Urinary bladder (tissue), 4 donors: ENCODE results near the gene CST3. TPM values are rescaled to one million over a fixed set of nuclear protein-coding genes. Genes with fewer than 3 reads are reported as not detected.
A peak's percentile ranks its signal among the peaks of the same experiment; 100 is the strongest.
"Not testable (repeated sequence)": the region's sequence is repeated elsewhere in the genome, so short reads cannot be mapped to it uniquely, and the experiment has no call there.

Experiments used
- DNase-seq: peaks from one replicate; pipeline ENCODE4 v3.0.0-alpha.2; 2015; ENCODE audit errors: extremely low spot score
- H3K27ac ChIP-seq: one replicate; pipeline ENCODE4 v1.5.1; 2013; ENCODE audit warnings: low read depth, mild to moderate bottlenecking, moderate library complexity
- H3K36me3 ChIP-seq: one replicate; pipeline ENCODE4 v1.6.1; 2013; ENCODE audit warnings: mild to moderate bottlenecking, moderate library complexity; ENCODE audit not compliant: insufficient read depth
- H3K4me1 ChIP-seq: one replicate; pipeline ENCODE4 v1.6.1; 2013; ENCODE audit warnings: mild to moderate bottlenecking, moderate library complexity; ENCODE audit not compliant: insufficient read depth
- H3K4me3 ChIP-seq: one replicate; pipeline ENCODE4 v1.5.1; 2013; ENCODE audit warnings: low read depth, low read length
- WGBS: extraction: QIAGEN DNeasy Blood & Tissue Kit; methylation state at CpG from one replicate; pipeline ENCODE4 v1.1.7; 2013; 5-methylcytosine and 5-hydroxymethylcytosine counted together
- polyA plus RNA-seq: library from polyadenylated mRNA; stranded (reverse); fragments of 200-250 nt; gene quantifications from one replicate; pipeline ENCODE4 v1.2.3, GENCODE V29; 2013
- total RNA-seq: library from RNA; depleted of rRNA; stranded (reverse); fragments of >200 nt; gene quantifications from one replicate; pipeline ENCODE4 v1.2.3, GENCODE V29; 2014
- donor health status: healthy with polysubstance abuse.
- donor health status: healthy.

Gene CST3
- total and polyA plus RNA-seq, 2 donors: 166 to 1,484 TPM

- no peaks in the 10 kb centered on the region for H3K36me3 ChIP-seq
- DNase-seq: no peak
- WGBS: 59% methylated on average over 4 of the region's 4 CpGs
- H3K4me3 ChIP-seq: no peak overlapping the region
- H3K27ac ChIP-seq: no peak overlapping the region
- H3K4me1 ChIP-seq: no peaks in the 10 kb centered on the region
Observed at GRCh38 chr20:23623666-23624323, 14.0 kb downstream of the CST3 start.

DNA sequence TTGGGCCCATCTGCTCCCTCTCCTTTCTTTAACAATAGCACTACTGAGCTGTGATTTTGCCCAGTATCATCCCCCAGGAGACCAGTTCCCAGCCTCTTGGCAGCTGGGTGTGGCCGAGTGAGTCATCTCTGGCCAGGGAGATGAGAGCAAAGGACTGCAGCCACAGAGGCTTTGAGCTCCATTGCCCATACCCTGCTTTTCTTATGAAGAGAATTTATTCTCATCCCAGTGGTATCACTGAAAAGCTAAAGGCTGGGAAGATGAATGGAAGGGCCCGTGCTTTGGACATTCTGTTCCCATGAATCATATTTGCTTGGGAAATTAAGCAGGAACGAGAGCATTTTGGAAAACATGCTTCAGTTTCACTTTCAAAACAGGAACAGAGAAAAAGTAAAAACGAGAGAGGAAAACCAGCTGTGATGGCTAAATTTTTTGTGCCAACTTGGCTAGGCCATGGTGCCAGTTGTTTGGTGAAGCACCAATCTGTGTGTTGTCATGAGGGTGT is 14.9 kb downstream of the CST3 start:
- no peak for DNase-seq
- no peaks in the 10 kb centered on the region for H3K36me3 ChIP-seq
- H3K4me3 ChIP-seq: peak overlapping the region; percentile 13
- peak overlapping the region; percentile 79 for H3K27ac ChIP-seq
- 10% methylated on average over 4 of the region's 4 CpGs for WGBS
- no peaks in the 10 kb centered on the region for H3K4me1 ChIP-seq

DNA sequence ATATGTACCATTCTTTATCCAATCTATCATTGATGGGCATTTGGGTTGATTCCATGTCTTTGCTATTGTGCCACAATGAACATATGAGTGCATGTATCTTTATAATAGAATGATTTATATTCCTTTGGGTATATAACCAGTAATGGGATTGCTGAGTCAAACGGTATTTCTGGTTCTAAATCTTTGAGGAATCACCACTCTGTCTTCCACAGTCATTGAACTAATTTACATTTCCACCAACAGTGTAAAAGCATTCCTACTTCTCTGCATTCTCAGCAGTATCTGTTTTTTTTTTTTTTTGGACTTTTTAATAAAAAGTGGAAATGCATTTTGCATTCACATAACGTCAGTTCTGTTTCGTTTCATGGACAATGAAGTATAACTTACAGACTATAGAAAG is 15.4 kb downstream of the CST3 start:
- H3K4me1 ChIP-seq, H3K36me3 ChIP-seq, H3K4me3 ChIP-seq, DNase-seq: not testable (repeated sequence)
- 62% methylated on average over 3 of the region's 3 CpGs for WGBS
- H3K27ac ChIP-seq: peak overlapping the region; percentile 31

DNA sequence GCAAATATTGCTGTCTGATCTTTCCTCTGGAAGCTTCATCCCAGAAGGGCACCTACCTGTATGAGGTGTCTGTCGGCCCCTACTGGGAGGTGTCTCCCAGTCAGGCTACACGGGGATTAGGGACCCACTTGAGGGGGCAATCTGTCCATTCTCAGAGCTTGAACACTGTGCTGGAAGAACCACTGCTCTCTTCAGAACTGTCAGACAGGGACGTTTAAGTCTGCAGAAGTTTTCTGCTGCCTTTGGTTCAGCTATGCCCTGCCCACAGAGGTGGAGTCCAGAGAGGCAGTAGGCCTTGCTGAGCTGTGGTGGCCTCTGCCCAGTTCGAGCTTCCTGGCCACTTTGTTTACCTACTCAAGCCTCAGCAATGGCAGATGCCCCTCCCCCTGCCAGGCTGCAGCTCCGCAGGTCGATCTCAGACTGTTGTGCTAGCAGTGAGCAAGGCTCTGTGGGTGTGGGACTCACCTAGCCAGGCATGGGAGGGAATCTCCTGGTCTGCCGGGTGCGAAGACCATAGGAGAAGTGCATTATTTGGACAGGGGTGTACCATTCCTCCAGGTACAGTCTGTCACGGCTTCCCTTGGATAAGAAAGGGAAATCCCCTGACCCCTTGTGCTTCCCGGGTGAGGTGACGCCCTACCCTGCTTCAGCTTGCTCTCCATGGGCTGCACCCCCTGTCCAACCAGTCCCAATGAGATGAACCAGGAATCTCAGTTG is 16.9 kb downstream of the CST3 start:
- DNase-seq, H3K4me1 ChIP-seq, H3K4me3 ChIP-seq, H3K27ac ChIP-seq, H3K36me3 ChIP-seq: not testable (repeated sequence)
- 73% methylated on average over 11 of the region's 11 CpGs for WGBS

GRCh38 chr20:23614163-23614562 is 23.6 kb downstream of the CST3 start:
- Histone ChIP-seq H3K27ac (no peak overlapping the region), H3K4me1 (no peaks in the 10 kb centered on the region), H3K36me3 (no peaks in the 10 kb centered on the region), H3K4me3 (no peak overlapping the region)
- no peak for DNase-seq
- WGBS: 75% methylated on average over 5 of the region's 5 CpGs

GRCh38 chr20:23613676-23614075 is 24.1 kb downstream of the CST3 start:
- DNase-seq: no peak
- Histone ChIP-seq H3K4me1 (no peaks in the 10 kb centered on the region), H3K36me3 (no peaks in the 10 kb centered on the region), H3K27ac (no peak overlapping the region), H3K4me3 (no peak overlapping the region)

- H3K4me3 ChIP-seq: no peak overlapping the region
- no peak for DNase-seq
- WGBS: 48% methylated on average over 2 of the region's 2 CpGs
- no peak overlapping the region for H3K27ac ChIP-seq
- H3K4me1 ChIP-seq: no peaks in the 10 kb centered on the region
- no peaks in the 10 kb centered on the region for H3K36me3 ChIP-seq
Observed at GRCh38 chr20:23612396-23612795, 25.4 kb downstream of the CST3 start.

- DNase-seq: no peak
- no peaks in the 10 kb centered on the region for H3K4me1 ChIP-seq
Observed at GRCh38 chr20:23609486-23610109, 28.2 kb downstream of the CST3 start.

GRCh38 chr20:23608251-23608846 is 29.4 kb downstream of the CST3 start:
- WGBS: 81% methylated on average over 18 of the region's 18 CpGs
- Histone ChIP-seq H3K36me3 (no peaks in the 10 kb centered on the region), H3K27ac (no peak overlapping the region), H3K4me3 (no peak overlapping the region), H3K4me1 (no peaks in the 10 kb centered on the region)
- no peak for DNase-seq

More at GRCh38 chr20:23609486-23610109, 28.2 kb downstream of the CST3 start:
- Histone ChIP-seq H3K36me3 (no peaks in the 10 kb centered on the region), H3K4me3 (no peak overlapping the region), H3K27ac (no peak overlapping the region)
- 88% methylated on average over 5 of the region's 5 CpGs for WGBS

- WGBS: 93% methylated on average over 14 of the region's 14 CpGs
- no peaks in the 10 kb centered on the region for H3K4me1 ChIP-seq
Observed at GRCh38 chr20:23607497-23608245, 30.1 kb downstream of the CST3 start.

GRCh38 chr20:23606652-23607049 is 31.1 kb downstream of the CST3 start:
- DNase-seq: no peak
- Histone ChIP-seq H3K27ac (no peak overlapping the region), H3K4me3 (no peak overlapping the region), H3K4me1 (no peaks in the 10 kb centered on the region), H3K36me3 (no peaks in the 10 kb centered on the region)
- WGBS: 12% methylated on average over 9 of the region's 9 CpGs

More at GRCh38 chr20:23607497-23608245, 30.1 kb downstream of the CST3 start:
- H3K27ac ChIP-seq: no peak overlapping the region
- DNase-seq: no peak
- H3K36me3 ChIP-seq: no peaks in the 10 kb centered on the region
- H3K4me3 ChIP-seq: no peak overlapping the region

DNA sequence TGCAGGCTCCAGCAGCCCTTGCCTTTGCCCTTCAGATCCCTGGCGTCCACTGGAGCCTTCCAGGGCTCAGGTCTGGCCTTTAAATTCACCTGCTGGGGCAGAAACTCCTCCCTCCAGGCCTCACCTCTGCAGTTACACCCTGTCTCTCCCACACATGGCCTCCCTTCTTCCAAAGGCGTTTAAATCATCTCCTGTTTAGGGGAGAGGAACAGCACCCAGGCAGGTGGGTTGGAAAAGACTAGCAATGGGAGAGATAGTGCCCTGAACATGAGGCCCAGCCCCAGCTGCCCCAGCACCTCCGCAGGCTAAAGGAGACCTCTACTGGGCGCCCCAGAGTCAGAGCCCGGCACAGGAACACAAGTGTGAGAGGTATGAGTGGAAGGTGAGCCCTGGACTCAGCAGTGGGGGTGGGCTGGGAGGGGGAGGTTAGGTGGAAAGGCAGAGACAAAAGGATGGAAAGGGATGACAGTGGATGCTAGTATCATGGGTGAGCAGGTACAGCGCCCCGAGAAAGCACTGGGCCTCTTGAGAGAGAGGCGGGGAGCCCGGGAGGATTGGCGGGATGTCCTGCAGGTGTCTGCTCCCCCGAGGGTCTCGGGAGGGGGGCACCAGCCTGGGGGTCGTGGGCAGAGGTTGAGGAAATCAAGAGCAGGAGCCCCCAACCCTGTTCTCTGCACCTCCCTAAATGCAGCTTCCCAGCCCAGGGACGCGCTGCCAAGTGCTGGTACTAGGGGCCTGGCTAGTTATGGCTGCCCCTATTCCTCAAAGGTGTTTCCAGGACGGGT is 31.7 kb downstream of the CST3 start, which contains the start of gene CST9:
Gene CST9, minus strand, starts transcription at position 51 of the 785 bp plus-strand sequence. CDS start 53 bp downstream, outside the sequence.
- H3K4me3 ChIP-seq: no peak within 1 kb of the TSS
- no peaks in the 10 kb centered on the region for H3K4me1 ChIP-seq
- no peaks in the 10 kb centered on the region for H3K36me3 ChIP-seq
- WGBS: 68% methylated on average over 16 of the region's 16 CpGs
- no peak for DNase-seq
- no peak within 1 kb of the TSS for H3K27ac ChIP-seq
